Measurements from ENCODE around the gene U2SURP. TPM values are rescaled to one million over a fixed set of nuclear protein-coding genes. Genes with fewer than 3 reads are reported as not detected.

U2SURP gene
- total RNA-seq, 3 donors from 2014 or later (not counting 1 experiment from before 2014, with no cell fraction given), result 165 to 179 (median 172) TPM

DNA sequence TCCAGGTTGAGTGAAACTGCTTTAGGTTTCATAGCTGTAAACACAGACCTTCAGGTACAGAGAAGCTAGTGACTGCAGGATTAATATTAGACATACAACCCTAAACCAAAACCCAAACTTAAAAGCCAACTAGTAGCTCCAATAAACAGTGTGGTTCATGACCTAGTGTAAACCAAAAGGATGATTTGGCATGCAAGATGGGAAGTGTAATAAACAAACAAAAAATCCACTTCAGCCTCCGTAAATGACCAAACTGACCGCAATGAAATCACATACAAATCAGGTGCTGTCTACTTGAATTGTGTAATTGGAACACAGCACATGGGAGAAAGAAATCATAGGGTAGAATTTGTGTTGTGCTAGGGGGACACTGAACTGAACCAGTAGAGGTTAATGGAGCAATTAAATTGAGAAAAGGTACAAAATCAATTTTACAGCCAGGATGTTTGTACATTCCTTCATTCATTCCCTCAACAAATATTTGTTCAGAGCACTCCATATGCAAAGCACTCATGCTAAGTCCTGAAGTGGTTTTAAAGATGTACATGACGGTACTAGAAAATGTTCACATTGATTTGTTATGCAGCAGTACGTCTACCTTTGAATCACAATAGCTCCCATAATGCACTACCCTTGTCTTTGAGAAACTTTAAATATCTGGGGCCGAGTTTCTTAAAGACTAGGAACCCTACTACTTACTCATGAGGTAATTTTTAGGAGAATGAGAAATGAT lies 96.8 kb downstream of the U2SURP start:
- 94% methylated on average over 4 of the region's 5 CpGs for WGBS (ENCODE audit: insufficient coverage)
- no peak for TF ChIP-seq CTCF (IDR thresholded peaks at IDR 0.05)

DNA sequence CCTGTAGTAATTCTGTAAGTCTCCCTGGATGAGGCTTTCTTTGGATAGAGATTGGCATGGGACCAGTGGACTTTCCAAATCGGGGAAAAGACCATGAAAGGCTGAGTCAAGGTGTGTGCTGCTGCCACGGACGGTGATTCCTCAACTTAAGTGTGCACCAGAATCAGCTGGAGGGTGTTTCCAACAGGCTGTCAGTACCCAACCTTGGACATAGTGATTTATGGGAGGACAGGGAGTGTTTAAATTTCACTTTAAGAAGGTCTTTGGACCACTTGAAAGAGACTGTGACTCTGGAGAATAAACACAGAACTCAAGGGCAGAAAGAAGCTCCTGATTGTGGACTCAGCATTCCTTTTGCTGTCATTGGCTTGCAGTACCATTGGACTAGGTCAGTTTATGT lies 97.8 kb downstream of the U2SURP start:
- no peak overlapping the region for H3K27ac ChIP-seq (ENCODE audit: low read length)
- no peak overlapping the region for H3K4me3 ChIP-seq (ENCODE audit: low read length)
- H3K4me1 ChIP-seq (ENCODE audit: control insufficient read depth, insufficient read depth, low read length), result no peaks in the 10 kb centered on the region
- Mint-ChIP-seq H3K4me3 (no peak overlapping the region), H3K27ac (no peak overlapping the region), H3K36me3 (no peaks in the 10 kb centered on the region), H3K27me3 (ENCODE audit: low read depth in 2 of 2) (peaks cover 8 to 34% of the 10 kb centered on the region in 2 donors), H3K9me3 (no peaks in the 10 kb centered on the region), H3K4me1 (no peaks in the 10 kb centered on the region)
- ATAC-seq (no peak), DNase-seq (no peak)
- intact Hi-C loops (cut with micrococcal nuclease), result no loop called here
- TF ChIP-seq CTCF (IDR thresholded peaks at IDR 0.05), result no peak
- H3K9me3 ChIP-seq (ENCODE audit: control insufficient read depth, insufficient read depth, low read length), result peaks cover 2% of the 10 kb centered on the region
- H3K36me3 ChIP-seq (ENCODE audit: control insufficient read depth, insufficient read depth, low read length), result no peaks in the 10 kb centered on the region
- 93% methylated on average over 3 of the region's 3 CpGs for WGBS (ENCODE audit: insufficient coverage)
- H3K27me3 ChIP-seq (ENCODE audit: control insufficient read depth, insufficient read depth, low read length), result no peaks in the 10 kb centered on the region

More for the DNA sequence above, 96.8 kb downstream of the U2SURP start:
- Mint-ChIP-seq H3K9me3 (no peaks in the 10 kb centered on the region), H3K4me3 (no peak overlapping the region), H3K4me1 (no peaks in the 10 kb centered on the region), H3K27ac (no peak overlapping the region), H3K27me3 (ENCODE audit: low read depth in 2 of 2) (peaks cover 8 to 34% of the 10 kb centered on the region in 2 donors), H3K36me3 (no peaks in the 10 kb centered on the region)
- ATAC-seq, result no peak
- intact Hi-C loops (cut with micrococcal nuclease), result no loop called here
- Histone ChIP-seq H3K9me3 (ENCODE audit: control insufficient read depth, insufficient read depth, low read length) (no peaks in the 10 kb centered on the region), H3K27ac (ENCODE audit: low read length) (no peak overlapping the region), H3K4me1 (ENCODE audit: control insufficient read depth, insufficient read depth, low read length) (no peaks in the 10 kb centered on the region), H3K36me3 (ENCODE audit: control insufficient read depth, insufficient read depth, low read length) (no peaks in the 10 kb centered on the region), H3K4me3 (ENCODE audit: low read length) (no peak overlapping the region), H3K27me3 (ENCODE audit: control insufficient read depth, insufficient read depth, low read length) (no peaks in the 10 kb centered on the region)
- no peak for DNase-seq

DNA sequence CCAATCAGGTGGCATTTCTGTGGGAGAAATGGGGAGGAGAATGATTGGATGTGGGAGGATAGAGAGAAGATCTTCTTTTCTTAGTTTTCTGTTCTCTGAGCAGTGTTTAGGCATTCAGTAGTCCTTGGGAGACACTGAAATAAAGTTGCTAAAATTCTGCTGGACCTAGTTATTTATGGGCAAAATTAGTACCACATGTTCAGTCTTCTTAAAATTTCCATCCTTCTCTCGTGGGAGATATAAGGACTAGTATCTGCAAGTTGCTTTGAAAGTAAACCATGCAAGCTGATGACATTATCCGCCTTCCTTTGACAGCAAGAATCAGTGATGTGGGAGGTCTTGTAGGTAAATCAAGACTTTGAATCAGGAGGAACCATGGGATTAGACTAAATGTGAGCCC lies 98.3 kb downstream of the U2SURP start:
- DNase-seq, result no peak
- no peaks in the 10 kb centered on the region for H3K4me1 Mint-ChIP-seq
- H3K9me3 Mint-ChIP-seq, result no peaks in the 10 kb centered on the region

More for the DNA sequence above, 98.3 kb downstream of the U2SURP start:
- Histone ChIP-seq H3K4me1 (ENCODE audit: control insufficient read depth, insufficient read depth, low read length) (no peaks in the 10 kb centered on the region), H3K4me3 (ENCODE audit: low read length) (no peak overlapping the region), H3K27me3 (ENCODE audit: control insufficient read depth, insufficient read depth, low read length) (no peaks in the 10 kb centered on the region), H3K27ac (ENCODE audit: low read length) (no peak overlapping the region), H3K36me3 (ENCODE audit: control insufficient read depth, insufficient read depth, low read length) (no peaks in the 10 kb centered on the region), H3K9me3 (ENCODE audit: control insufficient read depth, insufficient read depth, low read length) (peaks cover 4% of the 10 kb centered on the region)
- WGBS (ENCODE audit: insufficient coverage), result 97% methylated on average over 2 of the region's 2 CpGs
- intact Hi-C loops (cut with micrococcal nuclease), result no loop called here
- TF ChIP-seq CTCF (IDR thresholded peaks at IDR 0.05), result no peak
- Mint-ChIP-seq H3K27me3 (ENCODE audit: low read depth in 2 of 2) (peaks cover 8 to 34% of the 10 kb centered on the region in 2 donors), H3K27ac (no peak overlapping the region), H3K4me3 (no peak overlapping the region), H3K36me3 (peaks cover 4% of the 10 kb centered on the region)
- no peak for ATAC-seq
